ENCODE data around the gene LY6G6D.
"Not testable (repeated sequence)": the region's sequence is repeated elsewhere in the genome, so short reads cannot be mapped to it uniquely, and the experiment has no call there.

Gene LY6G6D

DNA sequence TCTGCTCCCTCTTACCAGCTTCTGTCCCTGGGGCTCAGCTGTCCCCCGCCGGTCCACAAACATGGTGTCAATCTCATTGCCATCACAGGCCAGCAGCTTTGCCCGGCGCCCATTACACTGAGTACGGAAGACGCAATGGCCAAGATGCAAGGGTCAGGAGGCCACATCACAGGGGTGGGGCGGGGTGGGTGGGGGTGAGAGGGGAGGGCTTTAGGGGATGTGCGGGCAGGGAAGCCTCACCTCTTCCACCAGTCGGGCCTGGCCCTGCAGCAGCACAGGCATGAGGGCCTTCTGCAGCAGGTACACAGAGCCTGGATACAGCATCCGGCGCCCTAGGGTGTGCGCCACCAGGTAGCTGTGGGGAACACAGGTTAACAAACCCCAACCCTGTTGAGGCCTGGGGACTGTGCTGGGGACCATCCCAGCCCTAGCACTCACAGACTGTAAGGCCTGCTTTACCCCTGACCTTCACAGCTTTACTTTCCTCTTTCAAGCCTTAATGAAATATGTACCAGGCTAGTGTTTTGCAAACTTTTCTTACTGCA, 23.5 kb upstream of the LY6G6D start:
- DNase-seq, result no peak

DNA sequence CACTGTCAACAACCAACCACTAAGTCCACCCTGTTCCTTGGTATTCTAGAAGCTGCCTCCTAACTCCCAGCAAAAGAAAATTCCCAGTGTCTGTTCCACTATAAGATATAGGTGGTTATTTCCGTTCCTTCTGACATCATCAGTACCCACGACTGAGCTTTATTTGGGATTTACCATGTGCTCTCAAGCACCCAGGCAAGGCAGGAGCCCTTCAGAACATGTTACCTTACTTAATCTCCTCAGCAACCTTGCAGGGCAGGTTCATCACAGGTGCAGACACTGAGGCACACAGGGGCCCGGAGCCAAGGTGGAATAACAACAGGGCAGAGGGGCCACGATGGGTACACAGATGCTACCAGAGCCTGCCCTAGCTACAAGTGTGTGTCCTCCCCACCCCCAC, 22.8 kb upstream of the LY6G6D start:
- no peak for DNase-seq

DNA sequence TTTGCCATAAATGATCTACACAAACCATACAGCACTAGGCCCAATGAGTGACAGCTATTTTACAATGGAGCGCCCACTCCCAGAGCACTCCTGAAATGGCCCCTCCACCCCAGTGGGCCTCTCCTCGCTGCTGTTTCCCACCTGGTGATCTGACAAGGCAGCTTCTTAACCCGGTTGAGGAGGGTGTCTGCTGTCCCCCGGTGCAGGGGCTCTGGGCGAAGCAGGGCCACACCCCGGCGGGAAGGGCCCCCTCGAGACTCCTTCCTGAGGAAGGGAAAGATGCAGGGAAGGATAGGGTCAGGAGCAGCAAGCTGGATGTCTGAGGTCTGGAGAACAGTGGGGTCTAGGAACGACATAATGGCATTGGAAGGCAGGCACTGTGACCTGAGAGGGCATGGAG, 22.3 kb upstream of the LY6G6D start:
- no peak for DNase-seq

DNA sequence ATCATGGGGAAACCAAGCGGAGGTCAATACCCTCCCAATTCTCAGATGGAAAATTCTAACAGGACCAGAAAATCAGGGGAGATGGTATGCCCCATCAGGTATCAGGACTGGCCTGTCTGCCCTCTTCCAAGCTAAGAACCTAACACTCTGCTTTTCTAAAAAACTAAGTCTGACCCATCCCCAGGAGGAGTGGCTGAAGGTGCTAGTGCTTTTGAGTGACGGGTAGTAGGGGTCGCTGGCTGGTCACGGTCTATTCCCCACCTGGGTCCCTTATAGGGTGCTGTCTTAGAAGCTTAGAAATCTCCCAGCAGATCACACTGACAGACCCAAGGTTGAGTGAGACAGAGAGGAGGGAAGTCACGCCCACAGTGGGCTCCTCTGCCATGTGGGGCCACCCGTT, 21.6 kb upstream of the LY6G6D start:
- DNase-seq, result no peak

DNA sequence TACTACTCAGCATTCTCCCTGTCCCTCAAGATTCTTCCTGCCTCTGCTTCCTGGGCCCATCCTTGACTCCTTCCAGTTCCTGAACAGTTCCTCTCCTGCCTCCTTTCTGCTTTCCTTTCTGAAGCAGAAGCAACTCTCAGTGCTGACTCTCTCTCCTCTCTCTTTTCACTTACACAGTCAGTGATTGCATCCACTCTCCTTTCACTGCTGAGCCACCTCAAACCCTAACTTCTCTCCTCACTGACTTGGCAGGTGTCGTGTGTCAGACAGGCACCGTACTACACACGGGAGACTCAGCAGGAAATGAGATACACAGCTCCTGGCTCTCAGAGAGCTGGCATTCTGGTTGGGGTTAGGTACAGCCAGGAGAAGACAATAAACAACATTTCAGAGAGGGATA, 17.6 kb upstream of the LY6G6D start:
- DNase-seq, result no peak

DNA sequence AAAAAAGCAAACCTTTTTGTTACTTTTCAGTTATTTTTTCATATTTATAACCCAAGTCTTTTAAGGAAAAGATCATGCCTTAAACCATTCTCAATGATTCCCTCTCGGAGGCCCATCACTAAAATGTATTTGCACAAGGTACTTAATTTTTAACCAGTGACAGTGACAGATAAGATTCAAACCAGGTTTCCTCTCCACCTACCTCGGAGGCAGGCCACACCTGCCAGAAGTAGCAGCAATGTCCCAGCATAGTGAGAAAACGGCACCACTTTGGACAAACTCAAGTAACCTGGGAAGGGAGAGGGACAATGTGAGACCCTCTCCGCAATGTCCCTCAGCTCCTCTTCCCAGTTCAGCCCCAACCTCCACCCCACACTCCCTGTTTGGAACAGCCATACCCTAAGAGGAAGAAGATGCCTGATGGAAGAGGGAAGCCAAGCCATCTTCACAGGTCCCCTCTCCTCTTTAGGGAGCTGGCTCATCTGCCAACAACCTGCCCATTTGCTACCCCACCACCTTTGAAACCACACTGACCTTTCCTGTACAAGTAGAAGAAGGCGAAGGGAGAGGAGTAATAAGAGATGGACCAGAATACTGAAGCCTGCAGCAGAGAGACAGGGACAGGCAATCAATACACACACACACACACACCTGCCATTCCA, 14.3 kb upstream of the LY6G6D start:
- no peak for DNase-seq

DNA sequence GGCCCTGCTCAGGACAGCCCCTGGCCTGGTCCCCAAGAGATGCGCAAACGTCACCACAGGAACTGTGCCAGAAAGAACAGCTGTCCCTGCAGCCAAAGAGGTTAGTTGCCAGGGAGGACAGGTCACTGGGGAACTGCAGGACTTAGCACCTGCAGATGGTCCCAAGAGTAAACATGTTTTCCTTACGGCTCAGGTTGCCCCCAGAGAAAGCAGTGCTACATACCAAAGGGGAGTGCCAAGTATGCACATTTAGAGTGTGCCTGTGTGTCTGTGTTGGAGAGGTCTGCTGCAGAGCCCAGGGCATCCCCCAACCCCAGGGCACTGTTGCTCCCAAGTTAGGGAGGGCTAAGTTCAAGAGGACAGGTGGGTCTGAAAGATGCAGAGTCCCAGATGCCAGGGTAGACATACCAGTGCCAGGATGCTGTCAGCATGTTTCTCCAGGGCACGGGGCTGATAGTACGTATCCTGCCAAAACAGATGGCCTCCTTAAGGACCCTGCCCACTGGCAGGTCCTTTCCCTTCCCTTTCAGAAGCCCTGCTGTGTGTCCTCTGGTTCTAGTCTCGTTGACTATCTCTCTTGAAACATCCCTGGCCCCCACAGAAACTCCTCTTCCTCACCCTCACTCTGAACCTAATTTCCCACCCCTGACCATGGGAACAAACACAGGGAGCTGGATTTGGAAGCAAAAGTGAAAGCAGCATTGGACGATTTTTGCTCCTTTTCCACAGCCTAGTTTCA, 13.3 kb upstream of the LY6G6D start:
- no peak for DNase-seq

DNA sequence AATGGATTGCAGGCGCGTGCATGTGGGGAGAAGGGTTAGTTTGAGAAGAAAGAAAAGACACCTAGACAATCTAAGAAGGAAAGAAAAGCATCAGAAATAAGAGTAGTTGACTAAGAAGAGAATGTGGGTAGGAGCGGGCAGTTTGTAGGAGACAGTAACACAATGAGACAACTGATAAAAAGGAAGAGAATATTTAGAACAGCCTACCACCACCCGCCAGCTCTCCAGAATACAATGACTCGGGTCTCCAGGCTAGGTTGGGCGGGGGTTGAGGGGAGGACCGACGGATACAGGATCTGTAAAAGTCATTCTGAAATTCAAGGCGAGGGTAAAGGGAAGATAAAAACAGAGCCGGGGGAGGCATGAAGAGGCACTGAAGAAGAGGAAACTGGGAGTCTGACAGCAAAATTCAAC, 12.7 kb upstream of the LY6G6D start:
- peak in 4 of 51 donors; percentile 52 to 75 (median 58) for DNase-seq

DNA sequence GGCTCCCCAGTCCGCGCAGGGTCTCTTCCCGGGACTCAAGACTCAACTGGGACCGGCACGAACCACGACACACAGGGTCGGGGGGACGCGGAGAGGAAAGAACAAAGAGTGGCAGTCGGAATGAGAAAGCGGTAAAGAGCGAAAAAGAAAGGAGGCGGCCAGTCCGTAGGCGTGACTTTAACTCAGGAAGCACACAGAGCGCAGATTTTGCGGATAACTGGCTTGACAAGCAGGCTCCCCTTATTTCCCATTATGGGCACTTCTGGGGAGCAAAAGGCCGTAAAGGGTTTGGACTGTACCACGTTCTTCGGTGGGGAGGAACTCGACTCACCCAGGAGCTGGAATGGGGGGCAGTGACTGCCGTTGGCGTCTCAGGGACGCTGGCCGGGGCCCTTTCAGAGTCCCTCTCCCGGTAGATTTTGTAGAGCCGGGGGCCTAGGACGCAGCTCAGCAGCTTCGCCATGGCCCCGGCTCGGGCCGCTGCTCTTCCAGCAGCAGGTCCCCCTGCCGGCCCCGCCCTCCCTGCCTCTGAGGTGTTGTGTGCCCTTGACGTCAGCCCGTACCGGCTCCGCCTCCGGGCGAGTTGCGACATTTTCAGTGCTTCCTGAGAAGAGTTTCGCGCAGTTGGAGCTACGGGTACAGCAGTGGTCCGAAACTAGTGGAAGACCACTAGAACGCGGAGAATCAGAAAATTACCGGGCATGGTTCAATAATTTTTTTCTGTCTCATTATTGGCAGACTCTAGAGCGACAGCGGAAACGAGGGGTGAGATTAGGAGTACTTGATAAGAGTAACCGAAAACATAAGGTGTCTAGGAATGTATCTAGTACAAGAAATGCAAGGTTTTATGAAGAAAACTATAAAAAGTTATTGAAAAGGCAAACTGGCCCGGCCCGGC, 12.1 kb upstream of the LY6G6D start, which contains the start of gene ABHD16A:
ABHD16A (minus strand) TSS at position 506 of the 898 bp plus-strand sequence; CDS start at position 463, 43 bp downstream.
- peak in 50 of 51 donors; percentile 68 to 99 (median 95) for DNase-seq

DNA sequence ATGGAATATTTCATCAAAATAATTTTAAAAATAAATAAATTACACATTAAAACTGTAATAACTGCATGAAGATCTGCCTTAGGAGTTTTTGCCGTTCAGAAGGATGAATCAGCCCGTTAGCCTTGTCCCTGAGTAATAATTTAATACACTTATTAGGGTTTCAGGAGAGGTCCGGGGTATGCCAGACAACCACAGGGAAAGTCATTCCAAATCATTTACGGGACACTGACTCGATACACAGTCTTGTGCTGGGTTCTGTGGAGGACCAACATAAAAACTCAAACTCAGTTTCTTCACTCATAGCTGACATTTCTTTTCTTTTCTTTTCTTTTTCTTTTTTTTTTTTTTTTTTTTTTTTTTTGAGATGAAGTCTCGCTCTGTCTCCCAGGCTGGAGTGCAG, 9.2 kb upstream of the LY6G6D start:
- DNase-seq, result no peak

DNA sequence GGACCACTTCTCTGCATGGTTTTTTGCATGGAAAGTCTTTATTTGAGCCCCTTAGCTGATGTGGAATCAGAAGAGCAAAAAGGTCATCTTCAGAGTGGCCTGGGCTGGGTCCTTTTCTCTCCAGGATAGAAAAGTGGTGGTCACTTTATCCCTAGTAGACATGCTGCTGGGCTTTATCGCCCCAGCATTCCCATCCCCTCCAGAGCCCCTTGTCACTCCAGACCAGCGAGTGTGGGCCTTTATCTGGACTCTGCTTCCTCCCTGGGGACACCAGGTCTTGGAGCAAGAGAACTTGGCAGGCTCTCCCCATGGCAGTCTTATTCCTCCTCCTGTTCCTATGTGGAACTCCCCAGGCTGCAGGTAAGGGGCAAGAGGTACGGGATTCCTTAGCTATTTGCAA, 8.5 kb upstream of the LY6G6D start, which contains the start of gene LY6G6F:
LY6G6F (plus strand) TSS at position 268 of the 400 bp plus-strand sequence; CDS start at position 309, 41 bp downstream.
- DNase-seq, result no peak

DNA sequence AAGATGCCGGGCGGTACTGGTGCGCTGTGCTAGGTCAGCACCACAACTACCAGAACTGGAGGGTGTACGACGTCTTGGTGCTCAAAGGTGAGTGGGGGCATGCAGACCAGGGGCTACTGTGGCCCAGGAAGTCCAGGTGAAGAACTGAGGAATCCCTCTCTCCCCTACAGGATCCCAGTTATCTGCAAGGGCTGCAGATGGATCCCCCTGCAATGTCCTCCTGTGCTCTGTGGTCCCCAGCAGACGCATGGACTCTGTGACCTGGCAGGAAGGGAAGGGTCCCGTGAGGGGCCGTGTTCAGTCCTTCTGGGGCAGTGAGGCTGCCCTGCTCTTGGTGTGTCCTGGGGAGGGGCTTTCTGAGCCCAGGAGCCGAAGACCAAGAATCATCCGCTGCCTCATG, 7.4 kb upstream of the LY6G6D start:
- DNase-seq, result no peak

DNA sequence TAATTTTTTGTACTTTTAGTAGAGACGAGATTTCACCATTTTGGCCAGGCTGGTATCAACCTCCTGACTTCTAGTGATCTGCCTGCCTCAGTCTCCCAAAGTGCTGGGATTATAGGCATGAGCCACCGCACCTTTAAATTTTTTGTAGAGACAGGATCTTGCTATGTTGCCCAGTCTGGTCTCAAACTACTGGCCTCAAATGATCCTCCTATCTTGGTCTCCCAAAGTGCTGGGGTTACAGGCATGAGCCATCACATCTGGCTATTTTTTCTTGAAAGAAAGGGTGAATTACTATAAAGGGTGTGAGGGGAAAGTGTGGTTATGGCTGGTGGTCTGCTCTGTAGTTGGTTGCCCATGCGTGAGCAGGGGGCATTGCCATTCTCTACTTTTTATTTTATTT, 6.9 kb upstream of the LY6G6D start:
- no peak for DNase-seq

DNA sequence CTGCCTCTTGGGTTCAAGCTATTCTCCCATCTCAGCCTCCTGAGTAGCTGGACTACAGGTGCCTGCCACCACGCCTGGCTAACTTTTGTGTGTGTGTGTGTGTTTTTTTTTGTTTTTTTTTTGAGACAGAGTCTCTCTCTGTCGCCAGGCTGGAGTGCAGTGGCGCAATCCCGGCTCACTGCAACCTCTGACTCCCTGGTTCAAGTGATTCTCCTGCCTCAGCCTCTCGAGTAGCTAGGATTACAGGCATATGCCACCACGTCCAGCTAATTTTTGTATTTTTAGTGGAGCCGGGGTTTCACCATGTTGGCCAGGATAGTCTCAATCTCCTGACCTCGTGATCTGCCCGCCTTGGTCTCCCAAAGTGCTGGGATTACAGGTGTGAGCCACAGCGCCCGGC, 6.0 kb upstream of the LY6G6D start:
- DNase-seq, result not testable (repeated sequence)

DNA sequence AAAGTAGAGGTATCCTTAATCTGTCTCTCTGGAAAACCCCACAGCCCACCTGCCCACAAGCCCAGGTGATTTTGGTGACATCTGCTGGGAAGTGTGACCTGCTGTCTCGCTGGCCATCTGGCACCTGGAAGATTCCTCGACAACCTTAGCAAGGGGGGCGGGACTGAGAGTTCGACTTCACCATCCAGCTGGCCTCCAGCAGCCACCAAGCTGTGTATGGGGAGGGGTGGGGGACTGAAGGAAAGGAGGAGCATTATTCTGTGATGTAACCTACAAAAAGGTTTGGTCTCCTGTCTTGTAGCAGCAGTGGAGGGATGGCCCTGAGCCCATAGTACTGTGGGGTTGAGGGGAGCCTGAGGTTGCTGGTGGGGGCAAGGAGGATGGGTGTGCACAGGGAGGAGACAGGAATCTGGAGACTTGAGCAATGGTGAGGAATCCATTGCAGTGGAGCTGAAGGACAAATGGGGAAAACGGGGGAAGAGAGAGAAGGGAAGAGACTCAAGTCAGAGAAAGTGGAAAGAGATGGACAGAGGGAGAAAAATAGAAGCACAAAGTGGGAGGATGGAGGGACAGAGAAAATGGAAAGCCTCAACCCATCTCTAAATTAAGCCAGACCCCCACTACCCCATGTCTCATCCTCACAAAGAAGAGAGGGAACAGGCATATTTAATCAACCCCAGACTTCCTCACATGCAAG, 4.5 kb upstream of the LY6G6D start:
- DNase-seq, result no peak

DNA sequence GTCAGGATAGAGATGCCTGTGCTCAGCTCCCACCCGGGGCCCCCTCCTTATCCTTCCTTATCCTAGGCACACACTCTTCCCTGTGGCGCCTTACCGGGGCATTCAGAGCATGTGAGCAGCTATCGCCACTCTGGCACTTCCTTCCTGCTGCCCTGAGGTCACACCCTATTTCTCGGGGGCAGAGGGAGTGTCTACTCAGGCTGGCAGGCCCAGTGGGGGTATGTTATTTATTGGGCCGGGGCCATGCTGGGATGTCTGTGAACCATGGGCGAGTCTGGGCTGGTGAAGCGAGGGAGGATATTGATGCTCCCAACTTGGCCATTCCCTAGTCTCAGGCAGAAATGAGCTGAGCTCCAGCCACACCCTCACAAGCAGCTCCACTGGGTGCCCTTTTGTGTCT, 3.9 kb upstream of the LY6G6D start:
- no peak for DNase-seq

DNA sequence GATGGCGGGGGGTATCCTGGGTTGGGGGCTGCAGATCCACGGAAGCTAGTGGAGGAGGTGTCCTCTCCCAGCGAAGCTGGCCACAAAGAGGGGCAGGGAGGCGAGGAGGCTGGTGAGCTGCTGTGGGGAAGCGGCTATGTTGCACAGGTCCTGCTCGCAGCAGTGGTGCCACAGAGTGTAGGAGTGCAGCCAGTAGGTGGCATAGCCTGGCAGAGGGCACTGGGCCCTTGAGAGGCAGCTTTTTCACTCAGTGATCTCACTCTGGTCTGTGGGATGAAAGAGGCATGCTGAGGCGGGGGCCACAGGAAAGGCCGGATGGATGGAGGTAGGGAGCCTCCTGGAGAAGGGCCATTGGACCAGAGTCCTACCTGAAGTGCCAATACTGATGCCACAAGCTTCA, 2.9 kb upstream of the LY6G6D start:
- DNase-seq, result no peak

DNA sequence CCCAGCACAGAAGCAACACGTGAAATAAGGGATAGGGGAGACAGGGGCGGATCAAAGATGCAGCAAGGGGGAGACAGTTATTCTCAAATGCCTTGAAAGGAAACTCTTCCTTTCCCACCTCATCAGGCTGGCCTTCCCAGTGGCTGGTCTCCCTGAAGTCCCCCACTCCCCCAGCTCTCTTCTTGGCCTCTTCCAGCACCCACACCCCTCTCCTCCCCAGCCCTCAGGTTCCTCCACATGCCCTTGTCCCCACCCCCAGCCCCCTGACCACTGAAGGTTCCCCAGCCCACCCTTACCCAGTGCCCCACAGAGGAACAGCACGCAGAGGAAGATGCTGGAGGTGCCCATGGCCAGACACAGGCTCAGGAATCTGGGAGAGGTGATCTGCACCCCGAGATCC, 1.7 kb upstream of the LY6G6D start:
- no peak for DNase-seq

DNA sequence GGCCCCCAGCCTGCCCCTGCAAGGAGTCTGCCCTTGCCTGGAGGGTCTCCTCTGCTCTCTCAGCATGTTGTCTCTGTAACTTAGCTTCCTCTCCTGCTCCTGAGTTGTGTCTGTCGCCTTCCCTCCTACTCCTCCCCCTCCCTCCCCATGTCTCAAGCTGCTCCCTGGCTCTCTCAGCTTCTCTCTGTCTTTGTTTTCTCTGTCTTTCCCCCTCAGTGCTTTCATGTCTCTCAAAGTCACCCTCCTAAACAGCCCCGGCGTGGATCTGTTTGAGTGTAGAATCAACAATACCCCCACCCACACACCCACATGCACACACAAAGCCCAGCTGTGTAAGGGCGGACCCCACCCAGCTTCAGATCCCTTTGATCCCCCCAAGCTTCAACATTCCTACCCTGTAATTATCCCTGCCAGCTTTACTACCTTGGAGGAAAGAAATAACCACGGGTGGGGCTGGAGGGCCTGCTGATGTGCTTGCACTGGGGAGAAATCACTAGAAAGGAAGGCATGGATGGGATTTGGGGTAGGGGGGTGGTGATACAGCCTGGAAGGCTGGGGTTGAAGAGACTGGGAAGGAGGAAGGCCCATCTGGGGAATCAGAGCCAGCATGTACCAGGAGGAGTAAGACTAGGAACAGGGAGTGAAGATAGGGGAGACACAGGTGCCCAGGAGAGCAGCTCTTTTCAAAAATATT, 1.0 kb upstream of the LY6G6D start:
- DNase-seq, result peak in 1 of 51 donors; percentile 45

DNA sequence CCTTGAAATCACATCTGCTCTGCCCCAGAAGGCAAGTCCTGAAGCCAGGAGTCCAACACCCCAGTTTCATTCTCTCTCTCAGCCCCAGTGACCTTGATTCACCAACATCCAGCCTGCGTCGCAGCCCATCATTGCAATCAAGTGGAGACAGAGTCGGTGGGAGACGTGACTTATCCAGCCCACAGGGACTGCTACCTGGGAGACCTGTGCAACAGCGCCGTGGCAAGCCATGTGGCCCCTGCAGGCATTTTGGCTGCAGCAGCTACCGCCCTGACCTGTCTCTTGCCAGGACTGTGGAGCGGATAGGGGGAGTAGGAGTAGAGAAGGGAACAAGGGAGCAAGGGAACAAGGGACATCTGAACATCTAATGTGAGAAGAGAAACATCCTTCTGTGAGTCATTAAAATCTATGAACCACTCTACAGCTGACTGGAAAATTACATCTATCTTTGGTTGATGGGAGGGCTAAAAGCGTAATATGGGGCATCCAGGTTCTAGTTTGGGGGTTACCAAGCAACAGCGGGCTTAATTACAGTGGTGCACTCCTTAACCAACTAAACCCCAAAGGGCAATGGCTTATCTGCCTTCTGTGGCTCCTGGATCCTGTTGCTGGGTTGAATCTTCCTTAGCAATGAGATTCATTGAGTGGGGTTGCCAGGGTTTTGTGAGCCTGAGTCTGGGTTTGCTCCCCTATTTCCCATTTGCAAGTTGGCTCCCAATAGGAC, 2.5 kb downstream of the LY6G6D start:
- peak in 1 of 51 donors; percentile 33 for DNase-seq

All from hypothalamus (tissue), 51 donors.